Measurements from ENCODE around the gene CAMKK1. TPM values are rescaled to one million over a fixed set of nuclear protein-coding genes. Genes with fewer than 3 reads are reported as not detected.

The CAMKK1 gene
- 9.0 TPM for total RNA-seq

DNA sequence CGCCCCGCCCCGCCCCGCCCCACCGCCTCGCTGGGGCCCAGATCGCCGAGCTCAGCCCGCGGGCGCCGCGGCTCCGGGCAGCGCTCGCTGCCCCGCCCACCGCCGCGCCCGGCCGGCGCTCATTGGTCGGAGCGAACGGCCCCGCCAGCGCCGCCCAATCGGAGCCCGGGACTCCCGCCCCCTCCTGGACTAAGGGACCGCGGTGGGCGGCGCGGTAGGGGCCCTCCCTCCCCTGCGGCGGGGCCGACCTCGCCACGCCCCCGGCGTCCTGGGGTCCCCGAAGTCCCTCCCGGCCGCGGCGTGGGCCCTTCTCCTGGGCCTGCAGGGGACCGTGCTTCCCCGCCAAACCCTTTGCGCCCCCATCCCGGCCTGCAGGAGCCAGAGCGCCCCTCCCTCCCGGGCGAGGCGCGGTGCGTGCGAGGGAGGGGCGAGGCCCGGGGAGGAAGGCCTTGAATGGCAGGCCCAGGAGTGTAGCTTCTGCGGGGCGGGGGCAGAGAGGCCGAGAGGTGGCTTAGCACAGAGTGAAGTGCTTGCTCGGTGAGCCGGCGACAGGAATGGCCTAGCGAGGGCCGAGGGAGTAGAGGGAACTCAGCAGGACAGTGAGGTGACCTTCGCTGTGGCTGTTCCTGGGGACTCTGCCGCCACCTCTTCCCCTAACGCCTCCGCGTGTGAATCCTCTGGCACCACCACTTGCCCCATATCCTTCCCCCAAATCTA, at the start of gene CAMKK1:
Gene CAMKK1 (minus strand): TSS at position 51 of the 717 bp plus-strand sequence. CDS start 7,366 bp downstream, outside the sequence.
- FAIRE-seq = no peak
- peak; percentile 97 for DNase-seq (ENCODE audit: low spot score in 2 of 2)

DNA sequence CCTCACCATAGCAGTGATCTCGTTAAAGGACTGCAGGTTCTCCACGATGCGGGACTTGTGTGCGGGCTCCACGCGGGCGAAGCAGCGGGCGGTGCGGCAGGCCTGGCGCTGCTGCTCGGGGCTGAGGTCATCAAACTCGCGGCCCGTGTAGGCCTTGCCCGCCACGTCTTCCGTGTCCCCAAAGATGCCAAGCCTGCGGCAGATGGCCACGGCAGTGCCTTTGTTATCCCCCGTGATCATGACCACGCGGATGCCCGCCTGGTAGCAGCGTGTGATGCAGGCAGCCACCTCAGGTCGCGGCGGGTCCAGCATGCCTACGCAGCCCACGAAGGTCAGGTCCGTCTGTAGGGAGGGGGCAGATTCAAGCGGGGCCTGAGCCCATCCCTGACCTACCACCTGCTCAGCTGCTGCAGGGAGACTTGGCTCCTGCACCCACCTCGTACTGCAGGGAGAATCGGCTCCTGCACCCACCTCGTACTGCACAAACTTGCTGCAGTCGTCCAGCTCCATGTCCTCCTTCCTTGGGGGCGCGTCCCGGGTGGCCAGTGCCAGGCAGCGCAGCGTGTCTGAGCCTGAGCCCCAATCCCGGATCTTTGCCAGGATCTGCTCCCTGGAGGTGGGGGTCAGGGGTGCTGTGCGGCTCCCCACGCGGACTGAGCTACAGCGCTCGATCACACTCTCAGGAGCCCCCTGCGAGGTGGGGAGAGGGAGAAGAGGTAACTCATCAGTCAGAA, 48.3 kb upstream of the CAMKK1 start:
- DNase-seq (ENCODE audit: low spot score in 2 of 2) (no peak), FAIRE-seq (no peak)

- DNase-seq (ENCODE audit: low spot score in 2 of 2) = no peak
- FAIRE-seq = no peak
Observed at GRCh38 chr17:3937359-3937758, 44.5 kb upstream of the CAMKK1 start.

DNA sequence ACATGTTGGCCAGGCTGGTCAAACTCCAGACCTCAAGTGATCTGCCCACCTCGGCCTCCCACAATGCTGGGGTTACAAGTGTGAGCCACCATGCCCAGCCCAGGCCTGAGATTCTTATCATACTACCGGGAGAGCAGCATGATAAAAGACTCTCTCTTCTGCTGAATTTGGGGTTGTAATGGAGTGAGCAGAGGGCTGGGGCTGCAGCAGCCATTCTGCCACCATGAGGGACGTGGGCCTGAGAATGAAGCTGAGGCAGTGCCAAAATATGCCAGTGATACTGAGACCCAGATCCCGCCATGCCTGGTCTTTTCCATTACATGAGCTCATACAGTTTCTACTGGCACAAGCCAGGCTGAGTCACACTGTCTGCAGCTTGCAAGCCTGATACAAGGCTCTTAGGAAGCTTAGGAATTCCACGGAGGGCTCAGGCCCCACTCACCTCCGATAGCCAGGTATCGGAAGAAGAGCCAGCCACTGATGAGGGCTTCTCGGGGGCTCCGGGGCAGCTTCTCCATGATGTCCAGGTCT, 43.0 kb upstream of the CAMKK1 start:
- no peak for FAIRE-seq
- DNase-seq (ENCODE audit: low spot score in 2 of 2) = no peak

GRCh38 chr17:3935140-3935542, 42.3 kb upstream of the CAMKK1 start:
- FAIRE-seq (no peak), DNase-seq (ENCODE audit: low spot score in 2 of 2) (no peak)

DNA sequence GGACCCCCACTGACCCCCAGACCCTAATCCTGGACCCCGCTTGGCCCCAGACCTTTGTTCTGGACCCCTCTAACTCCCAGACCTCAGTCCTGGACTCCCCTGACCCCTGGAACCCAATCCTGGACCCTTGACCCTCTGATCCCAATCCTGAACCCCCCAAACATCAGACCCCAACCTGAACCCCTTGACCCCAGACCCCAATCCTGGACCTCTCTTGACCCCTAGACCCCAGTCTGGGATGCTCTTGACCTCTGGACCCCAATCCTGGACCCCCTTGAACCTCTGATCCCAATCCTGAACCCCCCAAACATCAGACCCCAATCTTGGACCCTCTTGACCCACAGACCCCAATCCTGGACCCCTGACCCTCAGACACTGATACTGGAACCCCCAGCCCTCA, 36.9 kb upstream of the CAMKK1 start:
- FAIRE-seq (no peak), DNase-seq (ENCODE audit: low spot score in 2 of 2) (no peak)

DNA sequence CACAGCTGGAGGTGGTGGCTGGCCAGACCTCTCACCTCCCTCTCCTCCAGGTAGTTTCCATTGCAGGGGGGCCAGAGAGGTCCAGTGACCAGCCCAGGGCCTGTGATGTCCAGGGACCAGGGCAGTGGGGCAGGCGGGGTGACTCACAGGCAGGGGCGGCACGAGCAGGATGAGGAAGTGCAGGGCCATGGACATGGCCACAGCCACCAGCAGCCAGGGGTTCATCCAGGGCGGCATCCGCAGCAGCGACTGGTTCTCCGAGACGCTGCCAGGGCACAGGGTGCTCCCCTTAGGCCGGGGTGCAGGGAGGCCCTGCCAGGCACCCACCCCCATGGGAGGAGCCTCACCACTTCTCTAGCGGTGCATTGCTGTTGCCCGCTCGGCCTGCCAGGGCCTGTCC, 36.3 kb upstream of the CAMKK1 start:
- FAIRE-seq = no peak
- DNase-seq (ENCODE audit: low spot score in 2 of 2) = no peak

DNA sequence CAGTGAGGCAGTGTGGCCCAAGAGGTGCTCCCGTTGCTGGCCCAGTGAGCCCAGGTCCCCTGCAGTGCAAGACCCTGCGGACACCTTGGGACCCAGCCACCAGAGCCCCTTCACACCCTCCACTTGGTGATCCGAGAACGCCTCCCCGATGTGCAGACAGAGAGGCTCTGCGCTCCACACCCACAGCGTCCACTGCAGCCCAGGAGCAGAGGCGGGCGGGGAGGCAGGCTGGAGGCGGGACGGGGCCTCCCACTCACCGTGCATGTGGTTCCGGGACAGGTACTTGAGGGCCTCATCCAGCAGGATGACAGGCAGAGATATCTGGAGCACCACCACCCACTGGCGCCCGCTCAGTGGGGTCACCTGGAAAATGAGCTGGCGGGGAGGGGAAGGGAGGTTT, 35.6 kb upstream of the CAMKK1 start:
- no peak for DNase-seq (ENCODE audit: low spot score in 2 of 2)
- no peak for FAIRE-seq

DNA sequence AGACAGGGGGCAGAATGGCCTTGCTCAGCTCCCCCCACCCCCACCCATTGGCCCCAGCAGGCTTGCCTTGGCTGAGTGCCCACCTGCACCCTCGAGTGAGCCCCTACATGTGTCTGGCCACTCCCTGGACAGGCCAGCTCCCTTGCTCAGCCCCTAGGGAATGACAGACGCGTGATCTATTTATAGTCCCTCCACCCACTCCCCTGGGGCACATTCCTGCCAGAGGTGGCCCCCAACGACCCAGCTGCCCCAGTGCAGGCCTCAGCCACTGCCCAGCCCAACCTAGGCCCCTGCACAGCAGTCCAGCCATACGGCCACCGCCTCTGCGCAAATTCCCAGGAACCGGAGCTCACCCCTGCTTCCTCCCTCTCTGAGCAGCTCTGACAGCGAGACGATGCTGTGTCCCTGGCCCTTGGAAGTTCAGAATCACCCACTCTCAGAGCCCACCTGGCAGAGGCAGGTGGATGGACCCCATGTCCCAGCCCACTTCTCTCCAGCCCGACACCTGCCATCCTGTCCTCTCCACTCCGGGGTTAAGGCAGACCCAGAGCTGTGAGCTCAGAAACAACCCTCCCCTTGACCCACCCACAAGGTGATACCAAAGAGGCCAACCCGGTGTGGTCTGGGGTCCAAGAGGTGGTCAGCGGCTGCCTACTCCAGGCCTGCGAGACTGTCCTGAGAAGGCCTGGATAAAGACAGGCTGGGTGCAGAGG, 34.9 kb upstream of the CAMKK1 start:
- no peak for FAIRE-seq
- no peak for DNase-seq (ENCODE audit: low spot score in 2 of 2)

DNA sequence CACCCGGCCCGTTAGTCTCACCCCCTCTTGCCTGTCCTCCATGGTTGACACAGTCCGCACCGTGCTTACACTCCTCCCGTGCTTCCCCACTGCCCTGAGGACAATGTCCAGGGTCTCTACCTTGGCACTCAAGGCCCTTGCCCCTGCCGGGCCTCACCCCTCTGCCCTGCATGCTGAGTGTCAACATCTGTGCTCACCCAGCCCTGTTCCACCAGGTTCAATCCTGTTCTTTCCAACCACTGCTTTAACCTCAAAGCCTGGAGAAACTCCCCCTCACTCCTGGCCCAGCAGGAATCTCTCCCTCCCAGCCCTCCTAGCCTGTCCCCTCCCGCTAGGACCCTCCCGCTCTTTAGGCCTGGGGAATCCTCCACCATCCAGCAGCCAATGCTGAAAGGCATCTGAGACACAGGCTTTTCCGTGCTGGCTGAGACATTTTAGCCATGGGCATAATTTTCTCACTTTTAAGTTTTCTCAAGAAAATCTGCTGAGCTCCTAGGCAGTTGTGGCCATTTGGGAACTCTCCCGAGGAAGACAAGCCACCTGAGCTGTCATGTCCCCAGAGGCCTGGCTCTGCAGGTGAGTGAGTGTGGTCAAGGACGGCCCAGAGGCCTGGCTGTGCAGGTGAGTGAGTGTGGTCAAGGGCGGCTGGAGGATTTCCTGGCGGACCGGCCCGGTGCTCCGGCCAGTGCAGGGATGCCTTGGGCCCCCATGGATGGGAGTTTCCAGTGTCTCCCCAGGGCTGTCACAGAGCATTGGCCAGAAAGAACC, 34.2 kb upstream of the CAMKK1 start:
- no peak for DNase-seq (ENCODE audit: low spot score in 2 of 2)
- FAIRE-seq = no peak

DNA sequence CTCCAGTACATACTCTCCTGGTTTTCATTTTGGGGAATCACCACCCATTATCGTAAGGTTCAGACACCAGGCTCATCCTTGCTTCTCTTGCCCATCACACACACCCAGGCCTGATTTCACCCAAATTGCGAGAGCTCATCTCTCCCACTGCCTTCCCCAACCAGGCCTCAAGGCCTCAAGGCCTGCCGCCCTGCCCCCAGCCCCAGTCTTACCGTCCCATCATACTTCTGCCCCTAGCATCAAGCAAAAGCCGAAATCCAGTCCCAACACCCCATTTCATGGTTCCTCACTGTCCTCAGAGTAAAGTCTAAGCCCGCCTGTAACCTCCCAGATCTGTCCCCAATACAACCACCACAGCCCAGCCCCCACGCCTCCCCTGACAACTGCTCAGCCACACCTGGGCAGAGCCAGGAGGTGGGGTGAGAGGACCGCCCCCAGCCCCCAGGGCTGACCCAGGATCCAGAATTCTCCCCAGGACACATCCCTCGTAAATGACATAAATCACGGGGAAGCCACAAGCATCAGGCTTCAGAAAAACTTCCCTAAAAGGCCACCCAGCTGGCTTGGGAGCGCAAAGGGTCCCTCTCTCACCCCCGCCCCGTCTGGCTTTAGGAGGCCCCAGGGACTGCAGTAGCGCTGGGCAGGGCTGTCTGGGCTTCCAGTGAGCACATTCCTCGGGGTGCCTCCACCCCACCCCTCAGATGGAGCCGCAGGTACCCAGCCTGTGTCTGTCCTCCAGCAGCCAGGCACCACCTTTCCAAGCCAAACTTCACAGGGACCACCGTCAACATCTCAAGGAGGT, 33.0 kb upstream of the CAMKK1 start:
- FAIRE-seq (no peak), DNase-seq (ENCODE audit: low spot score in 2 of 2) (no peak)

DNA sequence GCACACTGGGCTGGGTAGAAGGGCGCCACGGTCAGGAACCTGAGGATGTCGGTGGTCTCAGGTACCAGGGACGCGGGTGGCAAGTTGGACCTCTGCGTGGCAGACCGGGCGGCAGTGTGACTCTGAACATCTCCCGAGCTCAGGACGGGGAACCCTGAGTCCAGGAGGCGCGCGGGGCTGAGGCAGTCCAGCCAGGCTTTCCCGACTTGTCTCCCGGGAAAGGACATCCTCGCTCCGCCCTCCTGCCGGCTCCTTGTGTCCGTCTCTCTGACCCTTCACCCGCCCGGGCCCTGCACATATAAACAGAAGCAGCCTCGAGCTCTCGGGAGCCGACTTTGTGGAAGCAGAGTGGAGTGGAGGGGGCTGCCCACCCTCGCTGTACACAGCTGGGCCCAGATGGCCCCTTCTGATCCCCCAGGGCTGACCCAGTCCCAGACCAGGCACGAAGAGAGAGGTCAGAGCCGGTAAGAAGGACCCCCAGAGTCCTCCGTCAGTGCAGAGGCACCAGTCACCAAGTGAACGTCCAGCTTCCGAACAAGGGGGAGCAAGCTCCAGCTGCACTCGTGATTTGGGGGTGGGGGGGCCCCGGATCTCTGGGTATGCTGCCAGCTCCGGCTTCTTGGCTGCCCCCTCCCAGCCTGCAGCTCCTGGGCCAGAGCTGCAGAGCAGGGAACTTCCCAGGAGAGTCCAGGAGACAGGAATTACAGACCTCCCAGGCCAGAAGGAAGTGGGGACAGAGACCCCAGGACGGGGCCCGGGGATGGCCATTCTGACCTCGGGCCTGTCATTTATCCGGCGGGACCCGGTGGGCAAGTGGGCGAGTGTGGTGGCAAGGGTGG, 31.9 kb upstream of the CAMKK1 start:
- DNase-seq (ENCODE audit: low spot score in 2 of 2) (no peak), FAIRE-seq (no peak)

GRCh38 chr17:3923466-3924190, 30.8 kb upstream of the CAMKK1 start:
- DNase-seq (ENCODE audit: low spot score in 2 of 2) (no peak), FAIRE-seq (no peak)

DNA sequence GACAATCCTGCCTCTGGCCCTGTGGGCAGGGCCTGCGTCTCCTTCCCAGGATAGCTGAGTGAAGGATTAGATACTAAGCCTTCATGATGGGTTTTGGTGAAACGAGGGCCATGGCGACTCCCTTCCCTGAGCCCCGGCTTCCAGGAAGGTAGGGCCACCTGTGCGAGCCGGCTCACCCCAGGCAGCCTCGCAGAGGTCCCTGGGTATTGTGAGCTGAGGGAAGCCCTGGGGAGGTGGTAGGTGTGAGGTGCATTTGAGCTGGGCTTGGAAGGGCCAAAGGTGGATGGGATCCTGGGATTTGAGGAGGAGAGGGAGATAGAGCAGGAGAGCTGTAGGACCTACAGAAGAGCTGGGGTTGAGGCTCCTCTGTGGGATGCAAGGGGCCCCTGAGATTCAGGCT, 29.9 kb upstream of the CAMKK1 start:
- no peak for DNase-seq (ENCODE audit: low spot score in 2 of 2)
- no peak for FAIRE-seq

DNA sequence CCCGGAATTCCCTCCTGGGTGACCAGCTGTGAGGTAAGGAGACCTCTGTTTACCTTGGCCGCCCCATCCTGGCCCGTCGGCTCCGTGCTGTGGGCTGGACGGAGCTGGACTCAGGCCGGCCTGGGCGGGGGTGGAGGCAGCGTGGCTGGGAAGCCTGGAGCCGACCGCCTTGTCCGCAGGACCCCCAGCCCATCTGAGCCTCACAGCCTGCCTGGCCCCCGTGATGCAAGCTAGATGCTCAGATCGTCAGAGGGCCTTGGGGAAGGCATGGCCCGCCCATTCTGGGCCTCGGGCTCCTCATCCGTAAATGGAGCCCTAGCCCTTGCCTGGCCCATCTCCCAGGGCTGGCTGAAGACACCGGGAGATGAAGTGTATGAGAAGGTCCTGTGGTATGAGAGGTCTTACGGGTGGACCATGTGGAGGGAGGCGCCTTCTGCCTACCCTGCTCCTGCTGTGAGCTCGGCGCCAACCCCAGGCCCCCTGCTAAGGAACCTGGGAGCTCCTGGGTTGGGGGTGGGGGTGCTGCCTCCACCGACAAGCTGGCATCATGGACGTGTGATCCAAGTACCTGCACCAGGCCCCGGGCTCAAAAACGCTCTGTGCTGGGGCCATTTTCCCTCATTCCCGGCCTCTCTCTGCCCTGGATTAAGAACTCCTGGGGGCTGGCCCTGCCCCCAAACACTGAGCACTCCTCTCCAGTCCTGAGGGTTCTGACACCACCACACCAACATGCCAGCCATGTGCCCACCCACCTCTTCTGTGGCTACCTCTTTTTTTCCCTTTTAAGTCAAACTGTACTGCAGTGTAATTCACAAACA, 28.9 kb upstream of the CAMKK1 start:
- FAIRE-seq = no peak
- no peak for DNase-seq (ENCODE audit: low spot score in 2 of 2)

DNA sequence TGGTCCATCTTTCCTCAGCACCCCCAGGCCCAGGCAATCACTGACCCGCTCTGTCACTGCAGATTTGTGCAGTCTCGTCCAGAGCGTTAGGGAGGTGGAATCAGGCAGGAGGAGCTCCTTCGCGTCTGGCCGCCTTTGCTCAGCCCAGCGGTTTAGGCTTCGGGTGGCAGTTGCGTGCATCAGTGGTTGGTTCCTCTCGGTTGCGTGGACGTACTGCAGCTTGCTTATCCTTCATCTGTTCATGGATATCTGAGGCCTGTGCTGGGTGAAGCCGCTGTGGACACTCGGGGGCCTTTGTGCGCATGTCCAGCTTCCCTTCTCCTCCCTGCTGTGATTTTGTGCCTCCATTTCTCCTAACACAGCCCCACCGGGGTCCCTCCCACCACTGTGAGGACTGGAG, 28.2 kb upstream of the CAMKK1 start:
- no peak for DNase-seq (ENCODE audit: low spot score in 2 of 2)

GRCh38 chr17:3919123-3919624, 26.3 kb upstream of the CAMKK1 start:
- FAIRE-seq = no peak
- no peak for DNase-seq (ENCODE audit: low spot score in 2 of 2)

More for the DNA sequence above, 28.2 kb upstream of the CAMKK1 start:
- FAIRE-seq = no peak

All from frontal cortex (tissue), 4 donors.